Sigmoid colon (tissue), 4 donors: Measurements from ENCODE around the gene VILL.

Source experiments
- CTCF ChIP-seq, 4 experiments: fragments of 450-650 bp in 3 of 4; fragments of 200-600 bp in 1 of 4; IDR thresholded peaks; one replicate each; pipeline ENCODE4 v1.5.1; 2016 to 2019; ENCODE audit warnings: antibody characterized with exemption in 4 of 4, mild to moderate bottlenecking in 3 of 4, moderate library complexity in 2 of 4
- EP300 ChIP-seq, 4 donors: sonication (generic); formaldehyde crosslinking; IDR thresholded peaks; one replicate each; pipeline ENCODE4 v1.6.1; 2017; ENCODE audit warnings: antibody characterized with exemption in 4 of 4
- POLR2A ChIP-seq, 2 donors: fragments of 450-650 bp; IDR thresholded peaks; one replicate each; pipeline ENCODE4 v1.6.1; 2016; ENCODE audit warnings: antibody characterized with exemption in 2 of 2, mild to moderate bottlenecking in 2 of 2, moderate library complexity in 2 of 2

- TF ChIP-seq CTCF (IDR thresholded peaks at IDR 0.05) (no peak), POLR2A (IDR thresholded peaks at IDR 0.05) (no peak), EP300 (IDR thresholded peaks at IDR 0.05) (no peak)
These were observed 25.8 kb downstream of the VILL start for GRCh38 chr3:38016410-38016809.
